Measurements from ENCODE around the gene OR1M1. TPM values are rescaled to one million over a fixed set of nuclear protein-coding genes. Genes with fewer than 3 reads are reported as not detected.
"Not testable (repeated sequence)": the region's sequence is repeated elsewhere in the genome, so short reads cannot be mapped to it uniquely, and the experiment has no call there.

OR1M1 gene
- not detected in 2 replicates for total RNA-seq (2014; rRNA removed; shearing (Covaris generic))

GRCh38 chr19:9086761-9087160, at the start of gene OR1M1:
Gene OR1M1, plus strand, starts transcription at chr19:9087061. Its CDS starts 6,184 bp downstream, at chr19:9093245.
- Histone ChIP-seq H3K27me3 (ENCODE audit: control insufficient read depth, insufficient read depth, low read length) (no peaks in the 10 kb centered on the region), H3K4me3 (ENCODE audit: insufficient read depth, low read depth, low read length) (no peak within 1 kb of the TSS), H3K36me3 (replicated peaks; ENCODE audit: control insufficient read depth, insufficient read depth, low read length) (no peaks in the 10 kb centered on the region)
- no peak for DNase-seq

GRCh38 chr19:9037400-9038062, 49.3 kb upstream of the OR1M1 start:
- H3K36me3 ChIP-seq (replicated peaks; ENCODE audit: control insufficient read depth, insufficient read depth, low read length), result no peaks in the 10 kb centered on the region

GRCh38 chr19:9039728-9040127, 47.1 kb upstream of the OR1M1 start:
- no peak overlapping the region for H3K4me3 ChIP-seq (ENCODE audit: insufficient read depth, low read depth, low read length)
- no peaks in the 10 kb centered on the region for H3K27me3 ChIP-seq (ENCODE audit: control insufficient read depth, insufficient read depth, low read length)
- no peak for DNase-seq
- no peaks in the 10 kb centered on the region for H3K36me3 ChIP-seq (replicated peaks; ENCODE audit: control insufficient read depth, insufficient read depth, low read length)

More at GRCh38 chr19:9037400-9038062, 49.3 kb upstream of the OR1M1 start:
- Histone ChIP-seq H3K4me3 (ENCODE audit: insufficient read depth, low read depth, low read length) (no peak overlapping the region), H3K27me3 (ENCODE audit: control insufficient read depth, insufficient read depth, low read length) (no peaks in the 10 kb centered on the region)
- DNase-seq, result no peak

GRCh38 chr19:9040131-9040530, 46.7 kb upstream of the OR1M1 start:
- H3K36me3 ChIP-seq (replicated peaks; ENCODE audit: control insufficient read depth, insufficient read depth, low read length), result no peaks in the 10 kb centered on the region
- DNase-seq, result no peak

GRCh38 chr19:9041023-9041422, 45.8 kb upstream of the OR1M1 start:
- Histone ChIP-seq H3K36me3 (replicated peaks; ENCODE audit: control insufficient read depth, insufficient read depth, low read length) (no peaks in the 10 kb centered on the region), H3K27me3 (ENCODE audit: control insufficient read depth, insufficient read depth, low read length) (no peaks in the 10 kb centered on the region), H3K4me3 (ENCODE audit: insufficient read depth, low read depth, low read length) (no peak overlapping the region)
- no peak for DNase-seq

More at GRCh38 chr19:9040131-9040530, 46.7 kb upstream of the OR1M1 start:
- Histone ChIP-seq H3K27me3 (ENCODE audit: control insufficient read depth, insufficient read depth, low read length) (no peaks in the 10 kb centered on the region), H3K4me3 (ENCODE audit: insufficient read depth, low read depth, low read length) (no peak overlapping the region)

- DNase-seq, result no peak
- H3K27me3 ChIP-seq (ENCODE audit: control insufficient read depth, insufficient read depth, low read length), result no peaks in the 10 kb centered on the region
- no peaks in the 10 kb centered on the region for H3K36me3 ChIP-seq (replicated peaks; ENCODE audit: control insufficient read depth, insufficient read depth, low read length)
- H3K4me3 ChIP-seq (ENCODE audit: insufficient read depth, low read depth, low read length), result no peak overlapping the region
These were observed 43.3 kb upstream of the OR1M1 start for GRCh38 chr19:9043524-9043923.

GRCh38 chr19:9044449-9044848, 42.4 kb upstream of the OR1M1 start:
- Histone ChIP-seq H3K27me3 (ENCODE audit: control insufficient read depth, insufficient read depth, low read length) (no peaks in the 10 kb centered on the region), H3K4me3 (ENCODE audit: insufficient read depth, low read depth, low read length) (no peak overlapping the region), H3K36me3 (replicated peaks; ENCODE audit: control insufficient read depth, insufficient read depth, low read length) (no peaks in the 10 kb centered on the region)
- no peak for DNase-seq

- no peak for DNase-seq
- H3K4me3 ChIP-seq (ENCODE audit: insufficient read depth, low read depth, low read length), result no peak overlapping the region
These were observed 40.2 kb upstream of the OR1M1 start for GRCh38 chr19:9046694-9047093.

GRCh38 chr19:9052894-9053293, 34.0 kb upstream of the OR1M1 start:
- Histone ChIP-seq H3K27me3 (ENCODE audit: control insufficient read depth, insufficient read depth, low read length) (no peaks in the 10 kb centered on the region), H3K36me3 (replicated peaks; ENCODE audit: control insufficient read depth, insufficient read depth, low read length) (no peaks in the 10 kb centered on the region), H3K4me3 (ENCODE audit: insufficient read depth, low read depth, low read length) (no peak overlapping the region)
- no peak for DNase-seq

More at GRCh38 chr19:9046694-9047093, 40.2 kb upstream of the OR1M1 start:
- Histone ChIP-seq H3K27me3 (ENCODE audit: control insufficient read depth, insufficient read depth, low read length) (no peaks in the 10 kb centered on the region), H3K36me3 (replicated peaks; ENCODE audit: control insufficient read depth, insufficient read depth, low read length) (no peaks in the 10 kb centered on the region)

GRCh38 chr19:9053674-9054073, 33.2 kb upstream of the OR1M1 start:
- not testable (repeated sequence) for H3K4me3 ChIP-seq (ENCODE audit: insufficient read depth, low read depth, low read length); H3K27me3 ChIP-seq (ENCODE audit: control insufficient read depth, insufficient read depth, low read length); DNase-seq; H3K36me3 ChIP-seq (replicated peaks; ENCODE audit: control insufficient read depth, insufficient read depth, low read length)

GRCh38 chr19:9054207-9054606, 32.7 kb upstream of the OR1M1 start:
- no peak for DNase-seq
- Histone ChIP-seq H3K4me3 (ENCODE audit: insufficient read depth, low read depth, low read length) (no peak overlapping the region), H3K36me3 (replicated peaks; ENCODE audit: control insufficient read depth, insufficient read depth, low read length) (no peaks in the 10 kb centered on the region), H3K27me3 (ENCODE audit: control insufficient read depth, insufficient read depth, low read length) (no peaks in the 10 kb centered on the region)

- Histone ChIP-seq H3K36me3 (replicated peaks; ENCODE audit: control insufficient read depth, insufficient read depth, low read length) (no peaks in the 10 kb centered on the region), H3K27me3 (ENCODE audit: control insufficient read depth, insufficient read depth, low read length) (no peaks in the 10 kb centered on the region), H3K4me3 (ENCODE audit: insufficient read depth, low read depth, low read length) (no peak overlapping the region)
- peak; percentile 56 for DNase-seq
These were observed 32.1 kb upstream of the OR1M1 start for GRCh38 chr19:9054765-9055164.

- not testable (repeated sequence) for H3K27me3 ChIP-seq (ENCODE audit: control insufficient read depth, insufficient read depth, low read length); H3K4me3 ChIP-seq (ENCODE audit: insufficient read depth, low read depth, low read length); H3K36me3 ChIP-seq (replicated peaks; ENCODE audit: control insufficient read depth, insufficient read depth, low read length); DNase-seq
These were observed 30.7 kb upstream of the OR1M1 start for GRCh38 chr19:9056131-9056530.

GRCh38 chr19:9057505-9058258, 29.2 kb upstream of the OR1M1 start:
- no peak overlapping the region for H3K4me3 ChIP-seq (ENCODE audit: insufficient read depth, low read depth, low read length)
- no peaks in the 10 kb centered on the region for H3K27me3 ChIP-seq (ENCODE audit: control insufficient read depth, insufficient read depth, low read length)
- DNase-seq, result no peak
- no peaks in the 10 kb centered on the region for H3K36me3 ChIP-seq (replicated peaks; ENCODE audit: control insufficient read depth, insufficient read depth, low read length)
